GM20431 (cell line): Measurements from ENCODE around the gene BCL11A.

Experiments used
- in situ Hi-C: fragments of 300-500 bp; cut with MseI, MboI; formaldehyde crosslinking; loops from one replicate; pipeline ENCODE4 v1.15.0; 2020; ENCODE audit warnings: low sequenced_read_pairs; ENCODE audit not compliant: unreplicated experiment

BCL11A gene

GRCh38 chr2:60553495-60554073 is at the start of gene BCL11A:
Gene BCL11A, minus strand, starts transcription at chr2:60553654. Its CDS starts 384 bp downstream, at chr2:60553270.
- in situ Hi-C loops, result no loop called here

- in situ Hi-C loops, result no loop called here
Measured at GRCh38 chr2:60602828-60603532, 49.5 kb upstream of the BCL11A start.

- in situ Hi-C loops, result no loop called here
Measured at GRCh38 chr2:60602388-60602787, 48.9 kb upstream of the BCL11A start.

GRCh38 chr2:60598271-60598670 is 44.8 kb upstream of the BCL11A start:
- in situ Hi-C loops, result loop anchor here (25.0 kb wide), 1 partner anchor 1311 kb away; no protein-coding TSS in a partner anchor

- in situ Hi-C loops, result loop anchor here (25.0 kb wide), 1 partner anchor 1310 kb away; no protein-coding TSS in a partner anchor
Measured at GRCh38 chr2:60597346-60597745, 43.9 kb upstream of the BCL11A start.

- in situ Hi-C loops, result loop anchor here (25.0 kb wide), 1 partner anchor 1309 kb away; no protein-coding TSS in a partner anchor
Measured at GRCh38 chr2:60596411-60596810, 43.0 kb upstream of the BCL11A start.

GRCh38 chr2:60595953-60596352 is 42.5 kb upstream of the BCL11A start:
- in situ Hi-C loops, result loop anchor here (25.0 kb wide), 1 partner anchor 1309 kb away; no protein-coding TSS in a partner anchor

GRCh38 chr2:60589104-60589503 is 35.6 kb upstream of the BCL11A start:
- in situ Hi-C loops, result loop anchor here (25.0 kb wide), 1 partner anchor 1302 kb away; no protein-coding TSS in a partner anchor

GRCh38 chr2:60586081-60586480 is 32.6 kb upstream of the BCL11A start:
- in situ Hi-C loops, result loop anchor here (25.0 kb wide), 1 partner anchor 1299 kb away; no protein-coding TSS in a partner anchor

- in situ Hi-C loops, result loop anchor here (25.0 kb wide), 1 partner anchor 1298 kb away; no protein-coding TSS in a partner anchor
Measured at GRCh38 chr2:60585276-60585675, 31.8 kb upstream of the BCL11A start.

GRCh38 chr2:60583604-60584003 is 30.1 kb upstream of the BCL11A start:
- in situ Hi-C loops, result loop anchor here (25.0 kb wide), 1 partner anchor 1296 kb away; no protein-coding TSS in a partner anchor

GRCh38 chr2:60581433-60582282 is 28.2 kb upstream of the BCL11A start:
- in situ Hi-C loops, result loop anchor here (25.0 kb wide), 1 partner anchor 1294 kb away; no protein-coding TSS in a partner anchor

- in situ Hi-C loops, result loop anchor here (25.0 kb wide), 1 partner anchor 1290 kb away; no protein-coding TSS in a partner anchor
Measured at GRCh38 chr2:60577682-60578283, 24.3 kb upstream of the BCL11A start.

- in situ Hi-C loops, result no loop called here
Measured at GRCh38 chr2:60573251-60573650, 19.8 kb upstream of the BCL11A start.

GRCh38 chr2:60570251-60570650 is 16.8 kb upstream of the BCL11A start:
- in situ Hi-C loops, result no loop called here

- in situ Hi-C loops, result no loop called here
Measured at GRCh38 chr2:60569680-60570111, 16.2 kb upstream of the BCL11A start.

- in situ Hi-C loops, result no loop called here
Measured at GRCh38 chr2:60567919-60568768, 14.7 kb upstream of the BCL11A start.

- in situ Hi-C loops, result no loop called here
Measured at GRCh38 chr2:60567096-60567495, 13.6 kb upstream of the BCL11A start.

GRCh38 chr2:60565472-60565871 is 12.0 kb upstream of the BCL11A start:
- in situ Hi-C loops, result no loop called here
